Gastrocnemius medialis (tissue), 4 donors: ENCODE data around the gene GAA.

Experiments
- CTCF ChIP-seq, 5 experiments: fragments of 450-650 bp in 3 of 5; fragments of 200-600 bp in 2 of 5; sonication (generic) in 2 of 5; IDR thresholded peaks in 4 of 5; conservative IDR thresholded peaks in 1 of 5; 1 replicate in 4 of 5; 2 replicates in 1 of 5; pipeline ENCODE4 v1.5.1; 2016 to 2019; ENCODE audit warnings: antibody characterized with exemption in 5 of 5, mild to moderate bottlenecking in 3 of 5, moderate library complexity in 3 of 5
- POLR2A ChIP-seq, 2 donors: fragments of 450-650 bp; IDR thresholded peaks; one replicate each; pipeline ENCODE4 v1.6.1; 2017; ENCODE audit warnings: antibody characterized with exemption in 2 of 2, mild to moderate bottlenecking in 2 of 2, moderate library complexity in 2 of 2

GRCh38 chr17:80086081-80086480 lies 15.3 kb upstream of the GAA start:
- TF ChIP-seq CTCF (IDR thresholded peaks at IDR 0.05 in 4 of 5, conservative IDR thresholded peaks at IDR 0.05 in 1 of 5) (no peak), POLR2A (IDR thresholded peaks at IDR 0.05) (no peak)
